Fibroblast of pulmonary artery (primary cell): ENCODE data around the gene CST3.

Experiments used
- DNase-seq: peaks from one replicate; pipeline ENCODE4 v3.0.0-alpha.2; 2010; ENCODE audit warnings: low read depth
- H3K4me3 ChIP-seq: replicated peaks from 2 replicates; pipeline ENCODE4 v1.5.1; 2011; ENCODE audit warnings: low read depth, mild to moderate bottlenecking, control low read depth, low read length, moderate library complexity
- TF ChIP-seq, protein P1 (sequence below): IDR thresholded peaks from 2 replicates; pipeline ENCODE4 v1.5.1; 2011; ENCODE audit warnings: mild to moderate bottlenecking, control low read depth, low read length, inconsistent platforms; ENCODE audit errors: missing control alignments

CST3 gene

GRCh38 chr20:23651117-23651516 lies 13.4 kb upstream of the CST3 start:
- no peak for DNase-seq
- TF ChIP-seq, protein P1, sequence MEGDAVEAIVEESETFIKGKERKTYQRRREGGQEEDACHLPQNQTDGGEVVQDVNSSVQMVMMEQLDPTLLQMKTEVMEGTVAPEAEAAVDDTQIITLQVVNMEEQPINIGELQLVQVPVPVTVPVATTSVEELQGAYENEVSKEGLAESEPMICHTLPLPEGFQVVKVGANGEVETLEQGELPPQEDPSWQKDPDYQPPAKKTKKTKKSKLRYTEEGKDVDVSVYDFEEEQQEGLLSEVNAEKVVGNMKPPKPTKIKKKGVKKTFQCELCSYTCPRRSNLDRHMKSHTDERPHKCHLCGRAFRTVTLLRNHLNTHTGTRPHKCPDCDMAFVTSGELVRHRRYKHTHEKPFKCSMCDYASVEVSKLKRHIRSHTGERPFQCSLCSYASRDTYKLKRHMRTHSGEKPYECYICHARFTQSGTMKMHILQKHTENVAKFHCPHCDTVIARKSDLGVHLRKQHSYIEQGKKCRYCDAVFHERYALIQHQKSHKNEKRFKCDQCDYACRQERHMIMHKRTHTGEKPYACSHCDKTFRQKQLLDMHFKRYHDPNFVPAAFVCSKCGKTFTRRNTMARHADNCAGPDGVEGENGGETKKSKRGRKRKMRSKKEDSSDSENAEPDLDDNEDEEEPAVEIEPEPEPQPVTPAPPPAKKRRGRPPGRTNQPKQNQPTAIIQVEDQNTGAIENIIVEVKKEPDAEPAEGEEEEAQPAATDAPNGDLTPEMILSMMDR = no peak

DNA sequence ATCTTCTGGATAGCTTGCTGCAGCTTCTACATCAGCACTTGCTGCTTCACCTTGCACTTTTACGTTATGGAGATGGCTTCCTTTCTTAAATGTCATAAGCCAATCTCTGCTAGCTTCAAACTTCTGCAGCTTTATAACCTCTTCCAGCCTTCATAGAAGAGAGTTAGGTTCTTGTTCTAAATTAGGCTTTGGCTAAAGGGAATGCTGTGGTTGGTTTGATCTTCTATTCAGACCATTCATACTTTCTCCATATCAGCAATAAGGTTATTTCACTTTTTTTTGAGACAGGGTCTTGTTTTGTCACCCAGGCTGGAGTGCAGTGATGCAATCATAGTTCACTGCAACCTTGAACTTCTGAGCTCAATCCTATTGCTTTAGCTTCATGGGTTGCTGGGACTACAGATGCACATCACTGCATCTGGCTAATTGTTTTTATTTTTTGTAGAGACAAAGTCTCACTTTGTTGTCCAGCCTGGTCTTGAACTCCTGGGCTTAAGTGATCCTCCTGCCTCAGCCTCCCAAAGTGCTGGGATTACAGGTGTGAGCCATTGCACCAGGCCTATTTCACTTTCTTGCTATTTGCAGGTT lies 12.2 kb upstream of the CST3 start:
- no peak for DNase-seq
- H3K4me3 ChIP-seq = no peak overlapping the region
- TF ChIP-seq, protein P1 = no peak

More at GRCh38 chr20:23651117-23651516, 13.4 kb upstream of the CST3 start:
- H3K4me3 ChIP-seq = no peak overlapping the region

DNA sequence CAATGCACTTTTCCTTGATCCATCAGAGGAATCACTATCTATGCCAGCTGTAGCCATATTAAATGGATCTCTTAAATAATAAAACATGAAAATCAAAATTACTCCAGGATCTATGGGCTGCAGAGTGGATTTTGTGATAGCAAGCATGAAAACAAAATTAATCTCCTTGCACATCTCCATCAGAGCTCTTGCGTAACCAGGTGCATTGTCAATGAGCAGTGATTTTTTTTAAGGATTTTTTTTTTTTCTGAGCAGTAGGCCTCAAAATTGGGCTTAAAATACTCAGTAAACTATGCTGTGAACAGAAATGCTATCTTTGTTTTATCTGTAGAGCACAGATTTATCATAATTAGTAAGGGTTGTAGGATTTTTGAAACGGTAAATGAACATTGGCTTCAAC lies 11.5 kb upstream of the CST3 start:
- no peak overlapping the region for H3K4me3 ChIP-seq
- TF ChIP-seq, protein P1 = no peak
- no peak for DNase-seq

DNA sequence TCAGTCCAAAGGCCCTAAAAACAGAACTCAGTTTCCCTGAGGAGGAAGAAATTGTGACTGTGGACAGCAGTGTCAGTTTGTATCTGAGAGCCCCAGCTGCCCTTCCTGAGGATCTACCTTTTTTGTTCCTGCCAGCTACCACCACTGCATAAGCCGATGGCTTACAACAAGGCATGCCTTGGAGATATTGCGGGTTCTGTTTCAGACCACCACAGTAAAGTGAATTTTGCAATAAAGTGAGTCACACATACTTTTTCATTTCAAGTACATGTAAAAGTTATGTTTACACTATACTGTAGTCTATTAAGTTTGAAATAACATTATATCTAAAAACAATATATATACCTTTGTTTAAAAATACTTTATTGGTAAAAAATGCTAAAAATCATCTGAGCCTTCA lies 9.6 kb upstream of the CST3 start:
- no peak for DNase-seq
- no peak overlapping the region for H3K4me3 ChIP-seq
- TF ChIP-seq, protein P1 = no peak

GRCh38 chr20:23646106-23646873 lies 8.5 kb upstream of the CST3 start:
- TF ChIP-seq, protein P1 = no peak
- H3K4me3 ChIP-seq = no peak overlapping the region
- DNase-seq = no peak

DNA sequence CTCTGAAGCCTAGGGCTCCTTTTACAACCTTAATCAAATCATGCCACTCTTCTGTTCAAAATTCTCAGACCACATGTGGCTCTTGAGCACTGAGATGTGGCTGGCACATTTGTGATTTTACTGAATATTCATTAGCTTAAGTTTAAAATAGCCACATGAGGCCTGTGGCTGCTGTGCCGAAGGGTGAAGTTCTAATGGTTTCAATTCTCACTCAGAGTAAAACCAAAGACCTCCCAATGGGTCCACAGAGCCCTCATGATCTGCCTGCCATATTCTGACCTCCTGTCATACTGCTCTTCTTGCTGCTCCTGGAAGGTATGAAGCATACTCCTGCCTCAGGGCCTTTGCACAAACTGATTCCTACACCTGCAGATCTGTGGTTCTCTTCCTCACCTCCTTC lies 7.8 kb upstream of the CST3 start:
- no peak overlapping the region for H3K4me3 ChIP-seq
- no peak for DNase-seq
- TF ChIP-seq, protein P1 = no peak
